Activated CD4-positive, alpha-beta T cell treated with anti-CD3 and anti-CD28 coated beads, Interleukin-2, amount 50 U/mL, for 24 hours (primary cell): ENCODE data around the gene PTPN22.
A peak's percentile ranks its signal among the peaks of the same experiment; 100 is the strongest.
"Not testable (repeated sequence)": the region's sequence is repeated elsewhere in the genome, so short reads cannot be mapped to it uniquely, and the experiment has no call there.

Experiments
- DNase-seq, 2 donors: peaks; one replicate each; pipeline ENCODE4 v3.0.0-alpha.2; 2020; ENCODE audit warnings: low read depth in 1 of 2, low spot score in 1 of 2

PTPN22 gene

DNA sequence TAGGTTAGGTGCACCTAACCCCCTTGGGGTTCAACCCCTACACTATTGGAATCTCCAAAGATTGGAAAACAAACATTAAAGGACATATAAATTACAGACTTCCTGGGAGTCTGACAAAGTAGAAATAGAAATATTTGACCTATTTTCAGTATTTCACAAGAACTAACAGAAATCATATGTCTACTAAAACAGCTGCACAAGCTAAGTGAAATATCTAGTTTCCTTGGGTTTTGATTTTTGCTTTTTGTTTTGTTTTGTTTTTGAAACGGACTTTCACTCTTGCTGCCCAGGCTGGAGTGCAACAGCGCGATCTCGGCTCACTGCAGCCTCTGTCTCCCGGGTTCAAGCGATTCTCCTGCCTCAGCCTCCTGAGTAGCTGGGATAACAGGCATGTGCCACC lies 18.8 kb downstream of the PTPN22 start:
- not testable (repeated sequence) for DNase-seq

DNA sequence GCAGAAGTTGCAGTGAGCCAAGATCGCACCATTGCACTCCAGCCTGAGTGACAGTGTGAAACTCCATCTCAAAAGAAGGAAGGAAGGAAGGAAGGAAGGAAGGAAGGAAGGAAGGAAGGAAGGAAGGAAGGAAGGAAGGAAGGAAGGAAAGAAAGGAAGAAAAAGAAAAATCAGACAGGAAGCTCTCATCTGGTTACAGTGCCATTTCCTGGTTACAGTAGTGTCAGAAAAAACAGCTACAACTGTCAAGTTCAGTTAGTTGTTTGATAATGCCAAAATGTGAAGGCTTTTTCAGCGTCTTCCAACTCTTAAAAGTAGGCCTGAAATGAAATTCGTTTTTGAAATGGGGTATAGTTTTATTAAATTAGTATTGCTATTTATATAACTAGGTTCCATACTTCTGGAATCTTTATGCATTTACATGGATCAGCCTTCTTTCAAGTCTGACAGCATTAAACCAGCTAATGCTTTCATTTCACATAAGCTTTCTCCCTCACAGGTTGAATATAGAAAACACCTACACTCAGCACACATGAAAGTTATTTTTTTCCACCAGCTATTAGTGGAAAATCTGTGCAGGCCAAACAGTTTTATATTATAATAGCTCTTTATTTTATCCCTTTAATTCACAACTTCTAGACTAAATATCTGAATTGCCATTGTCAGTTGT lies 21.2 kb downstream of the PTPN22 start:
- DNase-seq = no peak

DNA sequence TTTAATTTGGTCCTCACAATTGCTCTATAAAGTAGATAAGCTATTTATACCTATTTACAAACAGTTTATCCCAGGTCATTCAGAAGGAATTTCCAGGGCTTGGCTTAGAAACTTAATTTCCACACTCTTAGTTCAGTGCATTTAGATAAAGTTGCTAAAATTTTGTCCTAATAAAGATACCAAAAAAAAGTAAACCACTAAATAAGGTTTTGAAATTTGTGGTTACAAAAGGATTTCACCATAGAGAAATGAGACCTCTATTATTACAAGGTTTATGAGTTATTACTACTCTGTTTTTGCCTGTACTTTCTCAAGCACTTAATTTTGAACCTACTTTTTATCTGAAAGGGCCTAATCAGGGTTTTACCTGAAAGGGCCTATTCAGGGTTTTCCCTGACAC lies 22.4 kb downstream of the PTPN22 start:
- DNase-seq = no peak

DNA sequence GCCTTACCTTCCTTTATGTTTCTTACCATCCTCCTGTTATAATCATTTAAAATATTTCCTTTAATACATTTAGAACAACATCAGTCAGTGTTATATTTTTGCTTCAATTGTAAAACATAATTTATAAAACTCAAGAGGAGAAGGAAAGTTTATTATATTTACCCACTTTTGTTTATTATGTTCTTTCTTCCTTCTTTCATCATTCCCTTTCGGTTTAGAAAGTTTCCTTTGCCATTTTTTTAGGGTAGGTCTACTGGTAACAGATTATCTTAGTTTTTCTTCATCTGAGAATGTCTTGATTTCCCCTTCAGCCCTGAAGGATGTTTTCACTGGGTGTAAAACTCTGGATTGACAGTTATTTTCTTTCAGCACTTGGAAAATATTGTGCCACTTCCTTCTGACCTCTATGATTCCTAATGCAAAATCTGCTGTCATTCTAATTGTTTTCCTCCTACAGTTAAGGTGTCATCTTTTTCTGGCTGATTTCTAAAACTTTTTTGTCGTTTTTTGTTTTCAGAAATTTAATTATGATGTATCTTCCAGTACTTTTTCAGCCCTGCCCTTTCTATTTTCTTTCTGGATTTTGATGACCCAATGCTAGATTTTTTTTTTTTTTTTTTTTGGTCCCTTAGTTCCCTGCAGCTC lies 25.0 kb downstream of the PTPN22 start:
- no peak for DNase-seq

DNA sequence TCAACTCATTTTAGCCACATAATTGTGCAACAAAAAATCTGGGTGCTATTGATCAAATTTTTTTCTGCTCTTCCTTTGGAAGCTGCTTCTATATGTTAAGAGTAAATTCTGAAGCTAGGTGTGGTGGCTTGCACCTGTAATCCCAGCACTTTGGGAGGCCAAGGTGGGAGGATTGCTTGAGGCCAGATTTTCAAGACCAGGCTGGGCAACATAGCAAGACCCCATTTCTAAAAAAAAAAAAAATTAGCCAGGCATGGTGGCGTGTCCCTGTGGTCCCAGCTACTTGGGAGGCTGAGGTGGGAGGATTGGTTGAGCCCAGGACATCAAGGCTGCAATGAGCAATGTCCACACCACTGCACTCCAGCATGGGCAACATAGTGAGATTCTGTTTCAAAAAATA lies 35.0 kb downstream of the PTPN22 start:
- DNase-seq = no peak

DNA sequence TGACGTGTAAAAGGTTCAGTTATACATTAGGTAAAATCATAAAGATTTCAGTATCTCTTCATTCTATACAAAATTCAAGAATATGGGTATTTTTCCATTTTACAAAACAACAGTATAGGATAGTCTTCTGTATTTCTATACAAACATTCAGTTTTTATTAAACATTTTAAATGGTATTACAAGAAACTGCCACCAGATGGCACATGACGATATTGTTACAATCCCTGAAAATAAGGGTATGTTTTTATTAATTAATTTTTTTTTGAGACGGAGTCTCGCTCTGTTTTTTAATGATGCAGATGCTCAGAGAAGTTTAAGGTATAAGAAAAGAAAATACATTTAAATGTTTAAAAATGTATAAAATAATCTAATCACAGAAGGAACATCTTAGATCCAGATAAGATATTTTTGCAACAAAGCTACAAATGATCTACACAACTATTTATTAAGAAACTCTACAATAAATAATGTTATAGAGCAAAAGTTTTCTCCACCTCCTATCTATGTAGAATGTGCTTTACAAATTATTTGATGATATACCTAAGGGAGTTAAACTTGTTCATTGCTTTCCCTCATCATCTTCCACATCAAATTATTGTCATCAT lies 35.7 kb downstream of the PTPN22 start:
- DNase-seq = peak in 1 of 2 donors; percentile 36

DNA sequence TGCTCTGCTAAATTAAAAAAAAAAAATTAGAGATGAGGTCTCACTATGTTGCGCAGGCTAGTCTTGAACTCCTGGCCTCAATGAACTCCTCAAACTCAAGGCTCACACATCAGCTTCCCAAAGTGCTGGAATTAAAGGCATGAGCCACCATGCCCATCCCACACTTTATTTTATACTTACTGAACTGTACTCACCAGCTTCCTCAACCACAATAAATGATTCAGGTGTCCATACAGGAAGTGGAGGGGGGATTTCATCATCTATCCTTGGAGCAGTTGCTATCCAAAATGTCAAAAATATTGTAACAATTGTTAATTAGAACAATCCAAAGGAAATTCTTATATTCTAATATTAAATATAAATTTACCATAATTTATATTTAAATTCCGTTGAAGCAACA lies 36.8 kb downstream of the PTPN22 start:
- no peak for DNase-seq

DNA sequence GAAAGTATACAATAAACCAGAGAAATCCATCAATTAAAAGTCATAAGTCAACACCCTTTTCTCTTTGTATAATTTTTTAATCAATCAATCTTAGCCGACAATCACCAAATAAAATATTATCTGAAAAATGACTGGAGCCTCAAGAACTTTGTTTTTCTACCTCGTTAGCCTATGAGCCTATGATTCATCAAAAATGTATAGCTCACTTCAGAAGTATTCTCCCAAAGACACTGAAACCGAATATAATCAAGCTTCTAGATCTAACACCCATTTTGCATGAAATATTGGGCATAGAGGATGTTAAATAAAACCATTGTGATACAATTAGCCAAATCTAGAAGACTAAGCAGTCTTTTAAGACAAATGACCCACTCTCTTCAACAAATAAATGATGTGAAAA lies 41.5 kb downstream of the PTPN22 start:
- no peak for DNase-seq

DNA sequence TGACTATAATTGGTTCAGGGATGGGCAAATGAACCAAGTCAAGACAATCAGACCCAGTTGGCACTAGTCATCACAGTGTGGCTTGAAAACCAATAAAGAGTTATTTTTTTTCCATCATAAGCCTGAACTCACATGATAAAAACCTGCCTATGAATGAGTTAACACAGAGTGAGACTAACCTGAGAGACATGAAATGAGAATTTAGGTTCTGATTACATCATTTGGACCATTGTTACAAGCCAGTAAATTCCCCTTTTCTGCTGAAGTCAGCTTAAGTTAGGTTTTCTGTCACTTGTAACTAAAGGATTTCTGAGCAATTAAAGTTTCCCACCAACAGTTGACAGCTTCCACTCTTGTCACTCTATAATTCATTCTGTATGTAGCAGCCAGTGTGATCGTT lies 49.6 kb downstream of the PTPN22 start:
- no peak for DNase-seq

DNA sequence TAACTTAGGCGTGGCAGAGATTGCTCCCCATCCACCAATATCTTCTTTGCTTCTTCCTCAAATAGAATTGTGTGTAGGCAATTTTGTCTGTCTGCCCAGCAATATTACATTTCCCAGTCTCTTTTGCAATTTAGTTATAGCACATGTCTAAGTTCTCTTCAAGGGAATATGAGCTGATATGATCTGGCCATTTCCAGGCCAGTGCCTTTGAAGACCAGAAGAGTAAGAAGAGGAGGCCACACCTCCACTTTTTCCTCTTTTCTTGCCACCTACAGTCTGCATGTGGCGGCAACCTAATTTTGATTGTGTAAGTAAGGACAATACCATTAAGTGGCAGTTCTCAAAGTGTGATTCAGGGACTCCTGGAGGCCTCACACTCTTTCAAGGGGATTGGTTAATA lies 52.9 kb downstream of the PTPN22 start:
- DNase-seq = no peak

DNA sequence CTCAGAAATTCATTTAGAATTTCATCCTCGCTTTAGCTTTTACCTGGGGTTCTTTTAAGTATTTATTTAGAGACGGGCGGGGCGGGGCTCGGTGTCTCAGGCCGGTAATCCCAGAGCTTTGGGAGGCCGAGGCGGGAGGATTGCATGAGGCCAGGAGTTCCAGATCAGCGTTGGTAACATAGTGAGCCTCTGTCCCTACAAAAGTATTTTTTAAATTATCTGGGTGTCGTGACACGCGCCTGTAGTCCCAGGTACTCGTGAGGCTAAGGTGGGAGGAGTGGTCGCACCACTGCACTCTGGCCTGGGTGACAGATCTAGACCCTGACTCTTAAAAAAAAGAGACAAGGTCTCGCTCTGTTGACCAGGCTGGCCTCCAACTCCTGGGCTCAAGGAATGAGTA lies 58.3 kb downstream of the PTPN22 start:
- no peak for DNase-seq

DNA sequence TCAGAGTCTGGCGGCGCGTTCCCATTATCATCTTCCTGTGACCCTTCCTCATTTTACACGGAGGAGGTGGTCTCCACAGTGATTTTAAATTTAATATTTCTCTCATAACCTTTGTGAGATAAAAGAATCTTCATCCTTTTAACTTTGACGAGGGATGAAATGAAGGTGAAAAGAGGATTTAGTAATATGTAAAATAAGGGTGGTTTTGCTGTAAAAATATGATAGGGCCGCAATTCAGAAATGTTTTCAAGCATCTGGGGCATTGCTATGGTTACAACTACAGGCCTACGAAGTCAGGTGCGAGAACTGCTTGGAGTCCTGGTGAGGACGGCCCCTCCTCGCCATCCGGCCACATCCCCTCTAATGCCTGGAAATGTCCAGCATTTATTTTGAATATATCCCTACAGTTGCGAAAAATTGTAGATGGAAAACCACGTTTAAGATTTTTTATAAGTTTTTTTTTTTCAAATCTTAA lies 58.8 kb downstream of the PTPN22 start:
- DNase-seq = no peak

DNA sequence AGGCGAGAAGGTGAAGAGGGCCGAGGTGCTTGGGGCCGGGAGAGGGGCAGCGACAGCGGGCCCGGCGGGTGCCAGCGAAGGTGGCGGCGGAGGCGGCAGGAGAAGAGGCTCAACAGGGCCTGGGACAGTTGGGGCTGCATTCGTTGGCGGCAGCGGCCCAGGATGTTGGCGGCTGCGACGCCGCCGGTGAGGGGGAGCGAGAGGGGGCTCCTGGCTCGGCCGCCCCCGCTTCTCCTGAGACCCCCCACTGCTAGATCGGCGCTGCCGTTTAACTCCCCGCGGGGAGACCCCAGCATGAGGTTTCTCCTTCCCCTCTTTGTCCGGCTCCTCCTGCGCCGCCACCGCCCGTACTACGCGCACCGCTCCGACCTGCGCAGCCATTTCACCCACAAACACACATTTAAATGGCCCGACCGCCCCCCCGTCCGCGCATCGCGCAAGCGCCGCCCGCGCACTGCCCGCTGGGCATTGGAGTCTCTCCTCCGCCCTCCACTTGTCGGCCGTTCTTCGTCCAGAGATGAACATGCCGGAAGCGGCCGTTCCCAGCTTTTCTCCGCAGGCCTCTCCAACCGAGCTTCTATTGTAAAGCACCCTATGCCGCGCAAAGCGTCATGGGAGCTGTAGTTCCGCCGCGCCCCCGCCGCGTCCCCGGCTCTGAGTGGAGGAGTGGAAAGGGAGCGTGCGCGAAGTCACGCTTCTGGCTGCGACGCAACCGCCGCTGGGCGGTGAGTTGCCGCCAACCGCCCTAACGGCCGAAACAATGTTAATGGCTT lies 59.4 kb downstream of the PTPN22 start, which contains the start of gene RSBN1:
TSS of gene RSBN1 (minus strand) at position 589 of the 773 bp plus-strand sequence. CDS start at position 525, 64 bp downstream.
- peak; percentile 93 to 98 for DNase-seq

DNA sequence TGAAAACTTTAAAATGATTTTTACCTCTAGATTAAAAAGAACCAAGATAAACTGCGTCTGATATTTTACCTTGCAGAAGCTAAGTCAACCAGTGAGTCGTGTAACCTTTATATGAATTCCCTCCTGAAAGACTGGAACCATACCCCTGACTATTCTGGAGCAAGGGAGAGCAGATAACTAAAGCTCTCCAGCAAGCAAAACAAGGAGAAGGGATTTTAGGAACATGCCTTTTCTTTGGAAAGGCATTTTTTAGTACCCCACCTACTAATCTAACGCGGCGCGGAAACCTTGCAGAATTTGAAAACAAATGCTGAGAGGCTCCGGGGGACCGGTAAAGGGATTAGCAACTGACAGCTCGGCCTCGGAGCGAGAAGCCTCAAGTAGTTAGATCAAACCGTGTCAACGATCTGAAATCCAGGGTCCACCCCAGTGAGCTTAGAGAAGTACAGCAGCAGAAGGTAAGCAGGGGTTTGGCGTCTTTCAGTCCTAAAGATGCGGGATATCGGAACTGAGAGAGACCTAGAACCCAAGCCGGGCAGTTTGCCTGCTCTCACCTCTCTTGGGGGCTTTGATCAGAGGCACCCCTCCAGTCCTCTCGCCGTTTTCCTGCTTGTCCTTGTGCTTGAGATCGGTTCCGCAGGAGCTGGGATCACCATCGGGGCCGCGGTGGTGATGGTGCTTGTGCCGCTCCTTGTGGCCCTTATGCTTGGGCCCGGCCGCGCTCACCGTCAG lies 60.2 kb downstream of the PTPN22 start:
- DNase-seq = peak; percentile 10 to 24

DNA sequence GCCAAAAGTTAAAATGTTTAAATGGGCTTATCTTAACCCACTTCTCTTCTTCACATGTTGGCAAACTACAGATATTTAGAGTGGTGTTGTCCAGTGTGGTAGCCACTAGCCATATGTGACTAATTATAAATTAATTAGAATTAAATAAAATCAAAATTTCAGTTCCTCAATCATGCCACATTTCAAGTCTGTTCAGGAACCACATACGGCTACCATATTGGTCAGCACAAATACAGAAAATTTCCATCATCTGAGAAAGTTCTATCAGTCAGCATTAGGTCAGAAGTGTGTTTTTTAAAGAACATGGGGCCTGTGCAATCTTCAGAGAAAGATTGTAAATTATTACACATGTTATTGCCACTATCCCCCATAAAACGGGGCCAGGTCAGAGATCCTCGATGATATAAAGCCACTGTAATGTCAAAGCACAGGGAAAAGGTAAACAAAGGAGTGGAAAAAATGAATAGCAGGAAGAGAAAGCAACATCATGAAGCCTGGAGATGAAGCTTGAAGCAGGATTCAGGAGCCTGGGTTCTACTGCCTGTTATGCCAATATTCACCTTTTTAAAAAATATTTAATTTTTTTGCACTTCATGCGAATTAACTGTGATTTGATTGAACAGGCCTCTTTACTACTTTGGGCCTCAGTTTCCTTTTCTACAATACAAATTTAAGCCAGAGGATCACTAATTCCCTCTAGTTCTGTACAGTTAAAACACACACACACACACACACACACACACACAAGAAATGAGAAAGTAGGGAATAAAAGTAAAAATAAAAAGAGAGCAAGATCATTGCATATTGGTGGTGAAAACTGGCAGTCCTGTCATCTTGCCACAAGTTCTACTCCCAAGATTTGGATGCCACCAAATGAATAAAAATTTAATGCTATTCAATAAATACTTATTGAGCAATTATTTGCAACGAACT lies 61.6 kb downstream of the PTPN22 start:
- DNase-seq = no peak

DNA sequence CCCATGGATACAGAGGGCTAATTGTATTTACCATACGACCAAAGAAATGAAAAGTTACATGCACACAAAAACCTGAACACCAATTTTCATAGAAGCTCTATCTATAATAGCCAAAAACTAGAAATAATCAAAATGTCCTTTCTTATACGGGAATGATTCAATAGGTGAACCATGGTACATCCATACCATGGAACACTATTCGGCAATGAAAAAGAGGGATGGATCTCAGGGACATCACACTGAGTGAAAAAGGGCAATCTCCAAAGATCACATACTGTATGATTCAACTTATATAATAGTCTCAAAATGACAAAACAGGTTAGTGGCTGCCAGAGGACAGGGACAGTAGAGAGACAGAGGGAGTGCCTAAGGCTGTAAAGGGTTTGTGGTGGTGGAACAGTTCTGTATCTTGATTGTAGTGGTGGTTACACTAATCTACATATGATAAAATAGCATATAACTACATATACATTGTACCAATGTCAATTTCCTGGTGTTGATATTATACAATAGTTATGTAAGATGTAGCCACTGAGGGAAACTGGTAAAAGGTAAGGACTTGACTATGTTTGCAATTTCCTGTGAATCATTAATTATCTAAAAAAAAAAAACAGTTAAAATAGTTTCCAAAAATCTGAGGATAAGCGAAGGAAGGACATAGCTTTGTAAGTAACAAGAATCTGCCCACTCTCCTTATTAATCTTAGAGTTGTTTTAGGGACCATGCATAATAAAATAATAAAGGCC lies 62.9 kb downstream of the PTPN22 start:
- DNase-seq = no peak

DNA sequence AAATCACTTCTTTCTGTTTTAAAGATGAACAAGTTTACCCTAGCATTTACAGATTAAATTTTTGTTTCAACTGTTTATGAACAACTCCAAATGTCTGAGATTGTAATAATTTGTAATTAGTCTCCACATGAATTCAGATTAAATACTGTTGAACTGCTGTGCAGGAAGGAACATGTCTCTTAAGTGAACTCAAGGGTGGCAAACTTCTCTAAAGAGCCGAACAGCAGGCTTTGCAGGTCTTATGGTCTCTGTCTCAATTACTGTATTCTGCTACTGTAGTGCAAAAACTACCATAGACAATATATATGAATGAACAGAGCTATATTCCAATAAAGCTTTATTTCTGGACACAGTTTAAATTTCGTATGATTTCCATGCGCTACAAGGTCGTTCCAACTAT lies 65.9 kb downstream of the PTPN22 start:
- no peak for DNase-seq

DNA sequence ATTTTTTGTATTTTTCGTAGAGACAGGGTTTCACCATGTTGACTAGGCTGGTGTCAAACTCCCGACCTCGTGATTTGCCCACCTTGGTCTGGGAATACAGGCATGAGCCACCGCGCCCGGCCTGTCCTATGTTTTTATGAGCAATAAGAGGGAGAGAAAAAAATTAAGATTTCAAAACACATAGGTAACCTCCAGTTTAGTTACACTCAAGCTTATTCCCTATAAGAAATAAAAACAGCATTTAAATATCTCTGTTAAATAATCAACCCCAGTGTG lies 66.3 kb downstream of the PTPN22 start:
- no peak for DNase-seq
